Coronary artery (tissue), 2 donors: Measurements from ENCODE around the gene SOWAHA.

Source experiments
- DNase-seq: peaks from one replicate; pipeline ENCODE4 v3.0.0-alpha.2; 2017; ENCODE audit warnings: low spot score
- H3K27ac ChIP-seq, 2 donors: fragments of 200-600 bp; sonication (generic); one replicate each; pipeline ENCODE4 v1.5.1; 2016 to 2019
- H3K4me3 ChIP-seq: fragments of 200-600 bp; sonication (generic); 2 replicates; pipeline ENCODE4 v1.5.1; 2016; ENCODE audit warnings: mild to moderate bottlenecking, moderate library complexity
- CTCF ChIP-seq: fragments of 200-600 bp; sonication (generic); IDR thresholded peaks from one replicate; pipeline ENCODE4 v1.5.1; 2019; ENCODE audit warnings: antibody characterized with exemption

SOWAHA gene

DNA sequence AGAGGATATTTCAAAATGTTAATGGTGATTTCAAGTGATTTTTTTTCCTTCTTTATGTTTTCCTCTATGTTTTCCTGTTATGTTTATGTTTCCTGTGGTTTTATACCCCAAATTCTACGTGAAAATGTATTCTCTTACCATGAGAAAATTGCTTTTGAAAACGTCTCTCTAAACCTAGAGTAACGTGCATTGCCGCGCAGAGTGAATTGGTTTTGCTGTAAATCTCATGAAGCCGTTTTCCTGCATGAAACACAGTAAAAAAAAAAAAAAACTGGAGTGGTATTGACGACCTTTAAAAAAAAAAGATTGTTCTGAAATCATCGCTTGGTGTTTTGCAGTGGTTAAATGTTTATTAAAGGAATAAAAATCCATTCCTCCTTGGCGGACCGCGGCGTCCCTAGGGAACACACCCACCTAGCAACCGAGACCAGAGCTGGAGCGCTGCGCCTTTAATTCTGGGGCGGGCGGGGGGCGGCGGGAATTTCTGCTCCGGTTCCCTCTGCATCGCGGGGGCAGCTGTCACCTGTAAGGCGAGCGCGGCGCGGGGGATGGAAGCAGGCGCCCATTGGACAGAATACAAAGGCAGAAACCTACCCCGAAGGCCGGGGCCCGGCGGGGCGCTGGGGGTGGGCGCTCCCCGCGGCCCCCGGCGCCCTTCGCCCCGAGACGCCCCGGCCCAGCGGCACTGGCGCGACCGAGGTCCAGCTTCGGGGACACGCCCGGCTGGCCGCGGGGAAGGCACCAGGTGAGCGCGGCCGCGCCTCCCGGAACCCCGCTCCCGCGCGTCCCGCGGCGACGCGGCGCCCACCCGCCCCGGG is at the start of gene SOWAHA:
SOWAHA (plus strand) TSS at position 522 of the 818 bp plus-strand sequence. CDS start 320 bp downstream, outside the sequence.
- no peak for TF ChIP-seq CTCF
- DNase-seq: no peak
- peak within 1 kb of the TSS; percentile 61 for H3K4me3 ChIP-seq
- no peak within 1 kb of the TSS for H3K27ac ChIP-seq

DNA sequence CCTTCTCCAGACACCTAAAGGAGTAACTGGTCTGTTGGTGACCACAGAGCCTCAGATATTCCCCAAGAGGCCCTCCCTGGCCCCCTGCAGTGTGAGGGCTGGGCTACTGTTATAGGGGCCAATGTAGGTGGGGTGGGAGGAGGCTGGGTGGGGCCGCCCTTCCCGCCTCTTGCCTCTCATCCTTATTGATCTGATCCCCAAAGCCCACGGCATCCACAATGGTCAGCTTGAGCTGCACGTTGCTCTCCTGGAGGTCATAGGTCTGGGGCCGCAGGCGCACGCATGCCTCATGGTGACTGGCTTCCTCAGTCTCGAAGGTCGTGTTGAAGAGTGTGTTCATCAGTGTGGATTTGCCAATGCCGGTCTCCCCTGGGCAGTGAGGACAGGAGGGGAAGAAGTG is 49.1 kb upstream of the SOWAHA start:
- DNase-seq: no peak
- TF ChIP-seq CTCF: no peak

GRCh38 chr5:132764671-132765238 is 48.3 kb upstream of the SOWAHA start:
- no peak overlapping the region for H3K4me3 ChIP-seq
- peak overlapping the region in 1 of 2 donors; percentile 66 for H3K27ac ChIP-seq
- DNase-seq: no peak
- TF ChIP-seq CTCF: no peak

More for the DNA sequence above, 49.1 kb upstream of the SOWAHA start:
- no peak overlapping the region for H3K4me3 ChIP-seq
- H3K27ac ChIP-seq: no peak overlapping the region

DNA sequence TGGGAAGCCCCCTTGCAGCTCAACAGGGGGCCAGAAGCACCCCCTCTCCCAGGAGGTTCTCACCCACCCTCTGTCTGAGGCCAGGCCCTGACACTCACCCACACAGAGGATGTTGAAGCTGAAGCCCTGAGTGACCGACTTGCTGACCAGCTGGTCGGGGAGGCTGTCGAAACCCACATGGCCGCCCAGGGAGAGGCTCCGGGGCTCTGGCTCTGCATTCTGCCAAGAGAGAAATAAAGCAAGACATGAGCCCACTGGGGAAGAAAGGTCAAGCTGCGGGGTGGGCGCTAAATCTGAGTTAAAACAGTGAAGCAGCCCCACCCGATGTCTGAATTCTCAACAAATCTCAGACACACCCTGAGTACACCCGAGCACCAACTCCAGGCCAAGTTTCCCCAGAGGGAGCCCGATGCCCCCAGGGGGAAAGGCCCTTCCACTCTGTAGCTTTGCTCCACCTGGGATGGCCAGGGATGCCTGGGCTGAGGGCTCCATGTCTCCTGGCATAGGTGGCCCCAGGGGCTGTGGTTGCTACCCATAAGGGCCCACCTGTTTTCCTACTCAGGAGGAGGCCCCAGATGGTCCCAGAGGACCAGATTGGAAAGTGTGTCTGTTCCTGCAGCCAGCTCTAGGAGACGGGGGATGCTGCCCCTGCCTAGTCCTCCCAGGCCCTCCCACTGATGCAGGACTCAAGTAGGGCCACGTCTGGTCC is 47.6 kb upstream of the SOWAHA start:
- no peak for TF ChIP-seq CTCF
- Histone ChIP-seq H3K4me3 (no peak overlapping the region), H3K27ac (peak overlapping the region in 1 of 2 donors; percentile 66)
- peak; percentile 73 for DNase-seq

- no peak overlapping the region for H3K4me3 ChIP-seq
- no peak for DNase-seq
- no peak for TF ChIP-seq CTCF
- H3K27ac ChIP-seq: peak overlapping the region in 1 of 2 donors; percentile 66
Measured at GRCh38 chr5:132766020-132766805, 46.9 kb upstream of the SOWAHA start.

GRCh38 chr5:132766806-132767055 is 46.4 kb upstream of the SOWAHA start:
- no peak for TF ChIP-seq CTCF
- Histone ChIP-seq H3K27ac (peak overlapping the region in 1 of 2 donors; percentile 66), H3K4me3 (no peak overlapping the region)
- no peak for DNase-seq
